K562 (cell line): ENCODE measurements around the gene CTNNA3. TPM values are rescaled to one million over a fixed set of nuclear protein-coding genes. Genes with fewer than 3 reads are reported as not detected.

Experiments
- ATAC-seq: fragments of 200-7000 bp; cut with Tn5 transposase; 3 replicates; pipeline ENCODE4 v1.9.1; 2020; ENCODE audit warnings: moderate library complexity
- BruUV-seq: library from RNA; stranded (reverse); fragments of 400-500 nt; replicated peaks from 2 replicates; lab custom pipeline; 2021; lab: Mats Ljungman, UMichigan
- CTCF ChIA-PET: fragments of 300-600 bp; formaldehyde crosslinking; extraction: SDS; loops from one replicate; lab custom pipeline; 2021; ENCODE audit warnings: low intra/inter-chr PET ratio; lab: Yijun Ruan, JAX
- POLR2A ChIA-PET: fragments of 300-600, 350-650 bp; sonication (Branson Sonifier 250); formaldehyde crosslinking; extraction: SDS; loops from one replicate; lab custom pipeline; 2021; ENCODE audit warnings: antibody characterized with exemption, inconsistent platforms; lab: Yijun Ruan, JAX
- DNase-seq, 4 experiments: peaks; one replicate each; pipeline versions ENCODE4 v3.0.0 to v3.0.0-alpha.2; 2011 to 2018; ENCODE audit warnings: low spot score in 3 of 4, mixed read lengths in 3 of 4; ENCODE audit errors: extremely low read depth in 1 of 4
- FAIRE-seq: peaks from 2 replicates; lab custom pipeline; 2011; peaks lifted over from hg19 to GRCh38; lab: Jason Lieb, UNC
- H2AFZ ChIP-seq: 2 replicates; pipeline ENCODE4 v1.6.0; 2011; ENCODE audit warnings: low read depth, low read length, control low read depth, inconsistent platforms
- H3K27ac ChIP-seq: fragments of 200-600 bp; 3 replicates; pipeline ENCODE4 v1.8.0; 2011; ENCODE audit warnings: low read depth, mild to moderate bottlenecking, control low read depth, inconsistent platforms, low read length, moderate library complexity, mixed read lengths; ENCODE audit errors: extremely low read depth
- H3K27me3 ChIP-seq, 2 experiments: fragments of 300-600 bp in 1 of 2; 2 replicates in 1 of 2; 3 replicates in 1 of 2; pipeline versions ENCODE4 v1.6.0 to v1.8.0; 2011; ENCODE audit warnings: inconsistent platforms in 2 of 2, low read length in 2 of 2, mild to moderate bottlenecking in 1 of 2, mixed read lengths in 1 of 2, moderate library complexity in 1 of 2; ENCODE audit not compliant: control insufficient read depth in 2 of 2, insufficient read depth in 2 of 2
- H3K36me3 ChIP-seq: fragments of 300-600 bp; 3 replicates; pipeline ENCODE4 v1.8.0; 2011; ENCODE audit warnings: mild to moderate bottlenecking, low read length, inconsistent platforms; ENCODE audit not compliant: control insufficient read depth, insufficient read depth
- H3K4me1 ChIP-seq, 2 experiments: fragments of 200-600 bp in 1 of 2; replicated peaks in 1 of 2; 2 replicates in 1 of 2; 3 replicates in 1 of 2; pipeline versions ENCODE4 v1.5.1 to v1.8.0; 2011; ENCODE audit warnings: inconsistent platforms in 2 of 2, low read length in 2 of 2, mild to moderate bottlenecking in 1 of 2, mixed read lengths in 1 of 2, moderate library complexity in 1 of 2; ENCODE audit not compliant: control insufficient read depth in 2 of 2, insufficient read depth in 2 of 2
- H3K4me2 ChIP-seq: 2 replicates; pipeline ENCODE4 v1.6.1; 2011; ENCODE audit warnings: low read length, control low read depth, inconsistent platforms, mixed read lengths; ENCODE audit not compliant: insufficient read depth
- H3K4me3 ChIP-seq: fragments of 200-600 bp; sonication (generic), shearing (Covaris generic); 2 replicates; pipeline ENCODE4 v1.5.1; 2016; ENCODE audit warnings: control low read depth, inconsistent platforms
- H3K79me2 ChIP-seq: fragments of 200-600 bp; 3 replicates; pipeline ENCODE4 v1.8.0; 2011; ENCODE audit warnings: low read length, inconsistent platforms; ENCODE audit not compliant: control insufficient read depth, insufficient read depth
- H3K9ac ChIP-seq, 2 experiments: 2 replicates each; pipeline versions ENCODE4 v1.6.0 to v1.6.1; 2011; ENCODE audit warnings: low read depth in 2 of 2, low read length in 2 of 2, control low read depth in 1 of 2, inconsistent platforms in 1 of 2, mild to moderate bottlenecking in 1 of 2, mixed read lengths in 1 of 2; ENCODE audit not compliant: insufficient read depth in 1 of 2
- H3K9me1 ChIP-seq: one replicate; pipeline ENCODE4 v1.6.0; 2011; ENCODE audit warnings: inconsistent platforms, mild to moderate bottlenecking, low read length, moderate library complexity; ENCODE audit not compliant: control insufficient read depth, insufficient read depth
- H3K9me3 ChIP-seq: replicated peaks from 2 replicates; pipeline ENCODE4 v1.5.1; 2011; ENCODE audit warnings: low read depth, low read length, inconsistent platforms; ENCODE audit not compliant: control insufficient read depth, insufficient read depth
- H4K20me1 ChIP-seq: replicated peaks from 2 replicates; pipeline ENCODE4 v1.6.1; 2011; ENCODE audit warnings: low read length, inconsistent platforms, mixed read lengths; ENCODE audit not compliant: control insufficient read depth, insufficient read depth
- CEBPG ChIP-seq, 3 experiments: fragments of 200-800 bp in 1 of 3; sonication (Bioruptor generic) in 1 of 3; sonication (generic) in 1 of 3; formaldehyde crosslinking in 1 of 3; IDR thresholded peaks in 2 of 3; conservative IDR thresholded peaks in 1 of 3; 2 replicates each; pipeline versions ENCODE4 v1.6.1 to v1.8.0; 2016 to 2022; ENCODE audit warnings: missing compliant biosample characterization in 2 of 3, missing genetic modification characterization in 2 of 3, mild to moderate bottlenecking in 1 of 3, missing genetic modification reagents in 1 of 3
- CGGBP1 ChIP-seq: fragments of 250-450 bp; sonication (Bioruptor Pico); IDR thresholded peaks from 2 replicates; pipeline ENCODE4 v1.9.0; 2021; ENCODE audit warnings: mild to moderate bottlenecking
- E4F1 ChIP-seq: fragments of 250-450 bp; sonication (Bioruptor Pico); IDR thresholded peaks from 2 replicates; pipeline ENCODE4 v1.5.0; 2021; ENCODE audit warnings: mild to moderate bottlenecking, borderline replicate concordance
- GATA2 ChIP-seq: sonication (generic); formaldehyde crosslinking; IDR thresholded peaks from 2 replicates; pipeline ENCODE4 v1.4.0; 2020; ENCODE audit warnings: mild to moderate bottlenecking, missing genetic modification reagents
- HINFP ChIP-seq: fragments of 450-650 bp; conservative IDR thresholded peaks from 2 replicates; pipeline ENCODE4 v1.6.1; 2016; ENCODE audit warnings: missing genetic modification characterization, low read depth, mild to moderate bottlenecking, control low read depth, missing compliant biosample characterization
- HIVEP1 ChIP-seq: fragments of 250-450 bp; sonication (Bioruptor Pico); IDR thresholded peaks from 2 replicates; pipeline ENCODE4 v1.4.0; 2020; ENCODE audit warnings: mild to moderate bottlenecking
- MNT ChIP-seq, 2 experiments: fragments of 450-650 bp; conservative IDR thresholded peaks; 2 replicates each; pipeline ENCODE4 v1.6.1; 2017; ENCODE audit warnings: mild to moderate bottlenecking in 2 of 2, moderate library complexity in 2 of 2
- NR2C2 ChIP-seq, 2 experiments: fragments of 200-800 bp in 1 of 2; sonication (Bioruptor generic) in 1 of 2; sonication (generic) in 1 of 2; formaldehyde crosslinking in 1 of 2; IDR thresholded peaks; 2 replicates each; pipeline versions ENCODE4 v1.6.1 to v1.8.0; 2016 to 2022; ENCODE audit warnings: mild to moderate bottlenecking in 1 of 2, missing compliant biosample characterization in 1 of 2, missing genetic modification characterization in 1 of 2, missing genetic modification reagents in 1 of 2
- PHTF2 ChIP-seq: fragments of 250-450 bp; sonication (Bioruptor Pico); IDR thresholded peaks from 2 replicates; pipeline ENCODE4 v1.5.0; 2021; ENCODE audit warnings: mild to moderate bottlenecking
- SAP30 ChIP-seq: fragments of 200-600 bp; sonication (generic); IDR thresholded peaks from 2 replicates; pipeline ENCODE4 v1.6.1; 2012; ENCODE audit warnings: borderline replicate concordance, low read depth, mild to moderate bottlenecking, moderate library complexity, low read length, control low read depth, inconsistent platforms; ENCODE audit not compliant: insufficient read depth, poor library complexity, severe bottlenecking
- ZNF224 ChIP-seq: sonication (generic); formaldehyde crosslinking; IDR thresholded peaks from 2 replicates; pipeline ENCODE4 v1.8.0; 2022; ENCODE audit warnings: mild to moderate bottlenecking, missing genetic modification reagents
- WGBS: fragments of 100-300 bp; shearing (Covaris generic); methylation state at CpG from one replicate; pipeline ENCODE4 v1.1.6; 2016; ENCODE audit warnings: low coverage, mixed read lengths; ENCODE audit not compliant: insufficient coverage; ENCODE audit errors: missing lambda C conversion rate; 5-methylcytosine and 5-hydroxymethylcytosine counted together
- in situ Hi-C: fragments of 300-500 bp; cut with MboI; formaldehyde crosslinking; loops from 4 replicates; pipeline ENCODE4 v1.15.0; 2018; ENCODE audit warnings: inconsistent platforms, mixed read lengths
- intact Hi-C: fragments of 100-400 bp; cut with micrococcal nuclease; formaldehyde crosslinking; loops from 2 replicates; pipeline ENCODE4 v1.14.2; 2022
- polyA plus RNA-seq, 8 experiments: library from polyadenylated mRNA; depleted of rRNA in 4 of 8; stranded (reverse) in 5 of 8; unstranded in 3 of 8; fragments of >200 nt; fragmentation: Nextera tagmentation in 2 of 8; fragmentation: Illumina TruSeq in 1 of 8; extraction: Ambion mirVana in 2 of 8; extraction: Trizol in 1 of 8; gene quantifications; 2 replicates each; pipeline versions ENCODE4 v1.2.1 to v1.2.3, GENCODE V29; 2011 to 2014; ENCODE audit warnings: inconsistent platforms in 1 of 8, missing spikeins in 1 of 8
- total RNA-seq, 7 experiments: library from RNA; depleted of rRNA in 6 of 7; stranded (reverse); fragments of >200 nt in 6 of 7; fragmentation: Illumina TruSeq in 2 of 7; extraction: Trizol in 2 of 7; gene quantifications; 2 replicates each; pipeline versions ENCODE4 v1.2.1 to v1.2.3, GENCODE V29; 2011 to 2021; ENCODE audit warnings: low replicate concordance in 1 of 7

Gene CTNNA3
- total and polyA plus RNA-seq, 9 of the 15 experiments (the other 6 are each of a cell fraction or from before 2014, with no cell fraction given) = 0.04 TPM; not detected in 8

- no TSS peak for BruUV-seq
- H4K20me1 ChIP-seq = no peaks in the 10 kb centered on the region
- no peak overlapping the region for H3K27ac ChIP-seq
- H3K79me2 ChIP-seq = no peaks in the 10 kb centered on the region
- ATAC-seq (no peak), DNase-seq (no peak), FAIRE-seq (no peak)
- no peak overlapping the region for H3K4me3 ChIP-seq
- WGBS = 3% methylated on average over 3 of the region's 3 CpGs
- H3K4me1 ChIP-seq = no peaks in the 10 kb centered on the region
- no peak overlapping the region for H3K4me2 ChIP-seq
- no peak overlapping the region for H2AFZ ChIP-seq
- H3K27me3 ChIP-seq = no peaks in the 10 kb centered on the region
- H3K9ac ChIP-seq = no peak overlapping the region
- in situ Hi-C loops = no loop called here
- H3K36me3 ChIP-seq = no peaks in the 10 kb centered on the region
- no peaks in the 10 kb centered on the region for H3K9me3 ChIP-seq
- intact Hi-C loops = no loop called here
- ChIA-PET POLR2A (no interaction called here), CTCF (no interaction called here)
- no peaks in the 10 kb centered on the region for H3K9me1 ChIP-seq
- no peak for TF ChIP-seq PHTF2 (CRISPR knock-in tag)
- TF ChIP-seq MNT (conservative IDR thresholded peaks at IDR 0.05) = no peak
- no peak for TF ChIP-seq ZNF224 (CRISPR knock-in tag)
- TF ChIP-seq CGGBP1 = no peak
- no peak for TF ChIP-seq CEBPG (CRISPR knock-in tag; IDR thresholded peaks at IDR 0.05)
- no peak for TF ChIP-seq CEBPG (tag; conservative IDR thresholded peaks at IDR 0.05 in 1 of 2, IDR thresholded peaks at IDR 0.05 in 1 of 2)
- TF ChIP-seq NR2C2 (CRISPR knock-in tag; IDR thresholded peaks at IDR 0.05) = no peak
- no peak for TF ChIP-seq NR2C2 (tag; IDR thresholded peaks at IDR 0.05)
- TF ChIP-seq HINFP (tag) = no peak
- TF ChIP-seq SAP30 = no peak
- no peak for TF ChIP-seq GATA2 (CRISPR knock-in tag)
- no peak for TF ChIP-seq HIVEP1 (CRISPR knock-in tag)
- no peak for TF ChIP-seq E4F1 (CRISPR knock-in tag)
Measured at GRCh38 chr10:67471022-67471421, 225.0 kb downstream of the CTNNA3 start.
